Smooth muscle cell (in vitro differentiated cells): ENCODE data around the gene CUX1. TPM values are rescaled to one million over a fixed set of nuclear protein-coding genes. Genes with fewer than 3 reads are reported as not detected.

Source experiments
- DNase-seq: peaks from one replicate; lab custom pipeline; 2025; ENCODE audit not compliant: unreplicated experiment; lab: John Stamatoyannopoulos, UW
- H2AFZ ChIP-seq: fragments of 200-600 bp; sonication (generic); 2 replicates; pipeline ENCODE4 v1.6.0; 2016; ENCODE audit warnings: antibody characterized with exemption, low read depth, mild to moderate bottlenecking
- H3F3A ChIP-seq: fragments of 200-600 bp; sonication (generic); 2 replicates; pipeline ENCODE4 v1.6.0; 2017; ENCODE audit warnings: antibody characterized with exemption, low read depth
- H3K27ac ChIP-seq: fragments of 200-600 bp; sonication (generic); 2 replicates; pipeline ENCODE4 v1.5.1; 2016; ENCODE audit warnings: low read depth, mild to moderate bottlenecking
- H3K27me3 ChIP-seq: fragments of 200-600 bp; sonication (generic); 2 replicates; pipeline ENCODE4 v1.6.1; 2016; ENCODE audit warnings: low read depth, mild to moderate bottlenecking
- H3K36me3 ChIP-seq: fragments of 200-600 bp; sonication (generic); 2 replicates; pipeline ENCODE4 v1.5.1; 2016; ENCODE audit warnings: low read depth
- H3K4me1 ChIP-seq: fragments of 200-600 bp; sonication (generic); 2 replicates; pipeline ENCODE4 v1.5.1; 2016; ENCODE audit warnings: low read depth
- H3K4me2 ChIP-seq: fragments of 200-600 bp; sonication (generic); 2 replicates; pipeline ENCODE4 v1.6.0; 2016; ENCODE audit warnings: mild to moderate bottlenecking
- H3K4me3 ChIP-seq: fragments of 200-600 bp; sonication (generic); 2 replicates; pipeline ENCODE4 v1.5.1; 2016; ENCODE audit warnings: mild to moderate bottlenecking
- H3K79me2 ChIP-seq: fragments of 200-600 bp; sonication (generic); 2 replicates; pipeline ENCODE4 v1.6.0; 2016; ENCODE audit warnings: low read depth, mild to moderate bottlenecking
- H3K9ac ChIP-seq: fragments of 200-600 bp; sonication (generic); 2 replicates; pipeline ENCODE4 v1.6.0; 2016; ENCODE audit warnings: low read depth
- H3K9me3 ChIP-seq: fragments of 200-600 bp; sonication (generic); replicated peaks from 2 replicates; pipeline ENCODE4 v1.5.1; 2016; ENCODE audit warnings: low read depth
- H4K20me1 ChIP-seq: fragments of 200-600 bp; sonication (generic); 2 replicates; pipeline ENCODE4 v1.6.0; 2016; ENCODE audit warnings: low read depth
- CTCF ChIP-seq: fragments of 200-600 bp; sonication (generic); IDR thresholded peaks from 2 replicates; pipeline ENCODE4 v1.5.1; 2017; ENCODE audit warnings: borderline replicate concordance, mild to moderate bottlenecking, antibody characterized with exemption; ENCODE audit not compliant: insufficient read depth, poor library complexity, severe bottlenecking
- WGBS: methylation state at CpG from one replicate; pipeline ENCODE4 v1.1.7; 2016; ENCODE audit warnings: low lambda C conversion rate; 5-methylcytosine and 5-hydroxymethylcytosine counted together
- polyA plus RNA-seq: library from polyadenylated mRNA; unstranded; fragments of >200 nt; fragmentation: Nextera tagmentation; extraction: Ambion mirVana; gene quantifications from 2 replicates; pipeline ENCODE4 v1.2.1, GENCODE V29; 2016
- total RNA-seq: library from RNA; depleted of rRNA; stranded (reverse); fragments of >200 nt; gene quantifications from 2 replicates; pipeline ENCODE4 v1.2.3, GENCODE V29; 2014

Gene CUX1
- total and polyA plus RNA-seq, 2 experiments from 2014 or later = 56.3 to 78.4 TPM

DNA sequence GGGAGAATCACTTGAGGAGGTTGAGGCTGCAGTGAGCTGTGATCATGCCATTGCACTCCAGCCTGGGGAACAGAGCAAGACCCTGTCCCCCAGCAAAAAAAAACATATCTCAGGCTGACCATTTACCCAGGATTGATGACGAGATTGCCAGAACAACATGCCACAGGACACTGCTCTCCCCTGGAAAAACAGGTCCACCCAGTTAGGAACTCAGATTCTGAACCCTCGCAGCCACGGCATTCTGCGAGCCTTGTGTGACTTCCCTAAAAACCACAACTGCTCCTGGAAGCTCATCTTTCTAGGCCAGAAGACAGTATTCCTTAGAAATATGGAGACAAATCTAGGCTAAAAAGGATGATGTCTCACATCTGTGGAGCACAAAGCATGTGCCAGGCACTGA lies 427.2 kb downstream of the CUX1 start:
- no peak for DNase-seq
- Histone ChIP-seq H3K27ac (peak overlapping the region; percentile 47), H3K9ac (no peak overlapping the region), H4K20me1 (peaks cover 14% of the 10 kb centered on the region), H3K79me2 (peaks cover 3% of the 10 kb centered on the region), H3K9me3 (no peaks in the 10 kb centered on the region), H3K36me3 (peaks cover 2% of the 10 kb centered on the region), H2AFZ (no peak overlapping the region), H3K4me1 (no peaks in the 10 kb centered on the region), H3K4me2 (no peak overlapping the region), H3K27me3 (no peaks in the 10 kb centered on the region), H3F3A (no peaks in the 10 kb centered on the region), H3K4me3 (no peak overlapping the region)
- no peak for TF ChIP-seq CTCF
- WGBS = 74% methylated on average over 4 of the region's 4 CpGs

GRCh38 chr7:102248081-102248455 lies 430.6 kb downstream of the CUX1 start:
- no peak overlapping the region for H3K9ac ChIP-seq
- no peak for DNase-seq
- H3K9me3 ChIP-seq = no peaks in the 10 kb centered on the region
- H3F3A ChIP-seq = no peaks in the 10 kb centered on the region
- TF ChIP-seq CTCF = no peak
- 95% methylated on average over 14 of the region's 14 CpGs for WGBS
- no peaks in the 10 kb centered on the region for H3K27me3 ChIP-seq
- no peak overlapping the region for H3K4me3 ChIP-seq
- peaks cover 36% of the 10 kb centered on the region for H4K20me1 ChIP-seq
- no peak overlapping the region for H3K4me2 ChIP-seq
- H3K4me1 ChIP-seq = peaks cover 24% of the 10 kb centered on the region
- H2AFZ ChIP-seq = no peak overlapping the region
- H3K79me2 ChIP-seq = peaks cover 9% of the 10 kb centered on the region
- peaks cover 7% of the 10 kb centered on the region for H3K36me3 ChIP-seq
- no peak overlapping the region for H3K27ac ChIP-seq

DNA sequence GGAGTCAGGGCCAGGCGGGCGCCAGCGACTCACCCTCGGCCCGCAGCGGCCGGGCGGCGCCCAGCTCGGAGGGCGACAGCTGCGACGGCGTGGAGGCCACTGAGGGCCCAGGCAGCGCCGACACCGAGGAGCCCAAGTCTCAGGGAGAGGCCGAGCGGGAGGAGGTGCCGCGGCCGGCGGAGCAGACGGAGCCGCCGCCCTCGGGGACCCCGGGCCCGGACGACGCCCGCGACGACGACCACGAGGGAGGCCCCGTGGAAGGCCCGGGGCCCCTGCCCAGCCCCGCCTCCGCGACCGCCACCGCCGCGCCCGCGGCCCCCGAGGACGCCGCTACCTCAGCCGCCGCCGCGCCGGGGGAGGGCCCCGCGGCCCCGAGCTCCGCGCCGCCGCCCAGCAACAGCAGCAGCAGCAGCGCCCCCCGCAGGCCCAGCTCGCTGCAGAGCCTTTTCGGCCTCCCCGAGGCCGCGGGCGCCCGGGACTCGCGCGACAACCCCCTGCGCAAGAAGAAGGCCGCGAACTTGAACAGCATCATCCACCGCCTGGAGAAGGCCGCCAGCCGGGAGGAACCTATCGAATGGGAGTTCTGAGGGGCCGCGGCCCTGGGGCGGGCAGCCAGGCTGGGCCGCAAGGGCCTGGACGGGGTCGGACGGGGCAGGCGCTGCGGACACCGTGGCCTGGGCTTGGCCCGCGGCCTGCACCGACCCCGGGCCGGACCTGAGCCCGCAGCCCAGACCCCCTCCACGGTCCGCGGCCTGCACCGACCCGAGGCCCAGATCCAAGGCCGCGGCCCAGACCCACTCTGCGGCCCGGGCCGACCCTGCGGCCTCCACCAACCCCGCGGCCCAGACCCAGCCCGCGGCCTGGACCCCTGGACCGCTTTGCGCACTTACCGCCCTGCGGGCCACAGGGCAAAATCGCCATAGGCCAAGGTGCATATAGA lies 431.3 kb downstream of the CUX1 start:
- H3K79me2 ChIP-seq = peaks cover 9% of the 10 kb centered on the region

More for the DNA sequence above, 431.3 kb downstream of the CUX1 start:
- Histone ChIP-seq H3K9ac (no peak overlapping the region), H3K4me2 (no peak overlapping the region), H3K27ac (no peak overlapping the region), H3F3A (no peaks in the 10 kb centered on the region), H3K36me3 (peaks cover 7% of the 10 kb centered on the region), H3K9me3 (no peaks in the 10 kb centered on the region), H3K4me3 (no peak overlapping the region), H3K4me1 (peaks cover 24% of the 10 kb centered on the region), H3K27me3 (no peaks in the 10 kb centered on the region), H2AFZ (no peak overlapping the region), H4K20me1 (peaks cover 42% of the 10 kb centered on the region)
- 91% methylated on average over 66 of the region's 117 CpGs for WGBS
- no peak for DNase-seq
- TF ChIP-seq CTCF = no peak
